HG02588 (cell line): Measurements from ENCODE around the gene RGS19.

Source experiments
- ATAC-seq: cut with Tn5 transposase; IDR thresholded peaks from one replicate; pipeline ENCODE4 v1.9.1; 2021; ENCODE audit warnings: mild to moderate bottlenecking, moderate library complexity; ENCODE audit not compliant: unreplicated experiment

Gene RGS19

GRCh38 chr20:64037498-64038213 is 41.7 kb downstream of the RGS19 start:
- no peak for ATAC-seq

- no peak for ATAC-seq
Observed at GRCh38 chr20:64037199-64037497, 42.2 kb downstream of the RGS19 start.

- no peak for ATAC-seq
Observed at GRCh38 chr20:64036346-64037198, 42.7 kb downstream of the RGS19 start.

- no peak for ATAC-seq
Observed at GRCh38 chr20:64035933-64036345, 43.4 kb downstream of the RGS19 start, which contains the start of gene C20orf204. TSS of gene C20orf204 (plus strand) at chr20:64036182. CDS start at chr20:64036324, 142 bp downstream.

- ATAC-seq = no peak
Observed at GRCh38 chr20:64035066-64035932, 44.0 kb downstream of the RGS19 start.

- no peak for ATAC-seq
Observed at GRCh38 chr20:64033981-64034493, 45.3 kb downstream of the RGS19 start.

- ATAC-seq = no peak
Observed at GRCh38 chr20:64032706-64033624, 46.4 kb downstream of the RGS19 start.

GRCh38 chr20:64031822-64032314 is 47.5 kb downstream of the RGS19 start:
- ATAC-seq = no peak

GRCh38 chr20:64030371-64031134 is 48.8 kb downstream of the RGS19 start:
- ATAC-seq = no peak

GRCh38 chr20:64029293-64030117 is 49.8 kb downstream of the RGS19 start:
- no peak for ATAC-seq

GRCh38 chr20:64027981-64028685 is 51.2 kb downstream of the RGS19 start:
- ATAC-seq = no peak

GRCh38 chr20:64025826-64026412 is 53.4 kb downstream of the RGS19 start:
- ATAC-seq = no peak

GRCh38 chr20:64025101-64025825 is 54.1 kb downstream of the RGS19 start:
- ATAC-seq = no peak

GRCh38 chr20:64024141-64024990 is 55.0 kb downstream of the RGS19 start:
- no peak for ATAC-seq

GRCh38 chr20:64023361-64024140 is 55.8 kb downstream of the RGS19 start:
- ATAC-seq = no peak
